HG03066 (cell line): ENCODE data around the gene DDX25.
"Not testable (repeated sequence)": the region's sequence is repeated elsewhere in the genome, so short reads cannot be mapped to it uniquely, and the experiment has no call there.

ENCODE experiments used
- ATAC-seq: cut with Tn5 transposase; IDR thresholded peaks from one replicate; pipeline ENCODE4 v1.9.1; 2021; ENCODE audit warnings: low read depth; ENCODE audit not compliant: unreplicated experiment

Gene DDX25

DNA sequence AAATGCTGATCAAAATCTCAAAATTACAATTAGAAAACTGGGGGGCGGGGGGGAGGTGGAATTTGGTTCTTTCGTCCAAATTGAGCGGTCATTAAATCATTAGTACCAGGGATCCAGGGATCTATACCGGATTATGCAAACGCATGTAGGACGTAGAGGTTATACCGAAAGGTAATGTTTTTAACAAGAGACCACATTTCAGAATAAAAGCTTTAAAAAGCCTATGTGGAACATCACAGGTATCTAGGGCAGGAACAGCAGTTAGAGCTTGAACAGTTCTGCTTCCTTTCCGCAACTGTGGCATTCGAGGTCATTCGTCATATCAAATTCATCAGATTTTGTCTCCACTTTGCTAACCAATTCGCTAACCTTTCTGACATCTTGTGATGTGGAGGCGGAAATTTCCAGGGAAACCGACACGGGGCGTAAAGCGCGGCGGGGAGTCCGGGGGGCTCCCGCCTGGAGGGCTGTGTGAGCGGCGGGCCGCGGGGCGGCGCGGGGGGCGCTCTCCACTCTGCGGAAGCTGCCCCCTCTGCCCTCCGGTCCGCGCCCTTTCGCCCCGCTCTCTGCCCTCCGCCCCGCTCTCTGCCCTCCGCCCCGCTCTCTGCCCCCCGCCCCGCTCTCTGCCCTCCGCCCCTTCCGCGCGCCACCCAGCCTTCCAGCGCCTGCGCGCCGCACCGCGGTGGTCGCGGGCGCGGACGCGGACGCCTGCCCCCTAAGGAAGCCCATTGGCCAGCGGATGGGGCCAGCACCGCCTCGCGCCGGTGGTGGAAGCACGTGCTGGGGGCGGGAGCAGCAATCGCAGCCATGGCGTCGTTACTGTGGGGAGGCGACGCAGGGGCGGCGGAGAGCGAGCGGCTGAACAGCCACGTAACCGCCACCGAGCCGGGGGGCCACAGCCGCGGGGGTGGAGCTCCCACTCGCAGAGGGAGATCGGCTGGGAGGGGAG lies at the start of gene DDX25:
Gene DDX25, plus strand, starts transcription at position 798 of the 949 bp plus-strand sequence. Its CDS starts 10 bp downstream, at position 808.
- no peak for ATAC-seq

DNA sequence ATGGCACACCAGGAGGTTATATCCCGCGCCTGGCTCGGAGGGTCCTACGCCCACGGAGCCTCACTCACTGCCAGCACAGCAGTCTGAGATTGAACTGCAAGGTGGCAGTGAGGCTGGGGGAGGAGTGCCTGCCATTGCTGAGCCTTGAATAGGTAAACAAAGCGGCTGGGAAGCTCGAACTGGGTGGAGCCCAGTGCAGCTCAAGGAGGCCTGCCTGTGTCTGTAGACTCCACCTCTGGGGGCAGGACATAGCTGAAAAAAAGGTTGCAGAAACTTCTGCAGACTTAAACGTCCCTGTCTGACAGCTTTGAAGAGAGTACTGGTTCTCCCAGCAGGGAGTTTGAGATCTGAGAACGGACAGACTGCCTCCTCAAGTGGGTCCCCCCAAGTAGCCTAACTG lies 46.6 kb upstream of the DDX25 start:
- not testable (repeated sequence) for ATAC-seq

DNA sequence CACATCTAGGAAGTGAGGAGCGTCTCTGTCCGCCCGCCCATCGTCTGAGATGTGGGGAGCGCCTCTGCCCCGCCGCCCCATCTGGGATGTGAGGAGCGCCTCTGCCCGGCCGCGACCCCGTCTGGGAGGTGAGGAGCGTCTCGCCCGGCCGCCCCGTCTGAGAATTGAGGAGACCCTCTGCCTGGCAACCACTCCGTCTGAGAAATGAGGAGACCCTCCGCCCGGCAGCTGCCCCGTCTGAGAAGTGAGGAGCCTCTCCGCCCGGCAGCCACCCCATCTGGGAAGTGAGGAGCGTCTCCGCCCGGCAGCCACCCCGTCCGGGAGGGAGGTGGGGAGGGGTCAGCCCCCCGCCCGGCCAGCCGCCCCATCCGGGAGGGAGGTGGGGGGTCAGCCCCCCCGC lies 41.5 kb upstream of the DDX25 start:
- not testable (repeated sequence) for ATAC-seq

DNA sequence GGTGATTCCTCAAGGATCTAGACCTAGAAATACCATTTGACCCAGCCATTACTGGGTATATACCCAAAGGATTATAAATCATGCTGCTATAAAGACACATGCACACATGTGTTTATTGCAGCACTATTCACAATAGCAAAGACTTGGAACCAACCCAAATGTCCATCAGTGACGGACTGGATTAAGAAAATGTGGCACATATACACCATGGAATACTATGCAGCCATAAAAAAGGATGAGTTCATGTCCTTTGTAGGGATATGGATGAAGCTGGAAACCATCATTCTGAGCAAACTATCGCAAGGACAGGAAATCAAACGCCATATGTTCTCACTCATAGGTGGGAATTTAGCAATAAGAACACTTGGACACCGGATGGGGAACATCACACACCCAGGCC lies 39.0 kb upstream of the DDX25 start:
- ATAC-seq: not testable (repeated sequence)

DNA sequence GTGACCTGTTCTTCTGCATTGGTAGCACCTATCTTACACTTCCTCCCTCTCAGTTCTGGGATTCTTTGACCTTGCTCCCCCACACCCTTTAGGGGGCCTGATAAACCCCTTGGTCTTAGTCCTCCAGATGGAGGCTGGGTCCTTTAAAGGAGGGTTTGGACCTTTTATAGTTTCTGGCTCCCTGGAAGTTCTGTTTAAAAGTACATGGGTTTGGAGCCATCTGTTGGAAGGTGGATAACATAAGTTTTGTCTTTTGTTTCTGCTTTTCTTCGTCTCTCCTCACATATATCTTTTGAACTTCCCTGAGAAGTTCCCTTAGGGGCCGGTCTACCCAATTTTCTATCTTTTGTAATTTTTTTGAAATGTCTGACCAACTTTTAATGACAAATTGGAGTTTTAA lies 34.8 kb upstream of the DDX25 start:
- ATAC-seq: no peak

DNA sequence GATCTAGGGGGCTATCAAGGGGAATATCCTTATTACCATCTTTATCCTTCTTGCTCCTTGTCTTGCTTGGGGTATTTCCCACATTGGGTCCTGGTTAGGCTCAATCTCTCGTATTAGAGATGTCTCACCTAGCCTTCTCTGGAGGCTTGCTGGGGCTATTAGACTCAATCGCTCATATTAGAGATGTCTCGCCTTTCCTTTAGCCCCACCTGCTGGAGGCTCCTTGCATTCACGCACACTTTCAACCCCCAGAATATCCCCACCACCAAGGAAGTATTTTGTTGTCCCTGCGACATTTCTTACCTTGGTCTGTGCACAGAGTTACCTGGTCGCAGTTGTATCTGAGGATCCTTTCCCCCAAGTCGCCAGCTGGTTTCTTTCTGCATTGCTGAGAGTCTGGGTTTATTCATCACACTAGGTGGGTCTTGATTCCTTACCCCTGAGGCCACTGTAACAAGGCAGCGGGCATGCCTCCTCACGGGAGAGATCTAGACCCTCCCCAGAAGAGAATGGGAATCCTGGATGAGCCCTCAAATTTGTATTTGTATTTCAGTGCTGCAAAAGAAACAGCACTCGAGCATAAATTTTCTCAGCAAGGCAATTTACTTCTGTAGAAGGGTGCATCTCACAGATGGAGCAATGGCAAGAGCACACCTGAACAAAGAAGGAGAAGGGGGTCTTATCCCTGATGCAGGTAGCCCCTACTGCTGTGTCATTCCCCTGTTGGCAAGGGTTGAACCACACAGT lies 32.7 kb upstream of the DDX25 start:
- ATAC-seq: no peak

DNA sequence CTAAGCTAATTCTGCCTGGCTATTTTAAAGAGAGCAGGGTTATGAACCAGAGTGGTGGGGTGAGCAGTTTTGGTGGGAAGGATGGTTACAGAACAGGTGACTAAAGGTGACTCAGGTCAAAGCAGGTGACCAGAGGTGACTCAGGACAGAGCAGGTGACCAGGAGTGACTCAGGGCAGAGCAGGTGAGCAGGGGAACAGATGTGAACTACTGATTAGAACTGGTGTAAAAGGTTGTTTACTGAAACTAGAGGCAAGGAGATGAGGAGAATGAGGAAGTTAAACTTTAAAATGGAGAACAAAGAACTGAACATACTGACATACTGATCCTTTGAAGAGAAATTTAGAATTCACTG lies 32.2 kb upstream of the DDX25 start:
- no peak for ATAC-seq

DNA sequence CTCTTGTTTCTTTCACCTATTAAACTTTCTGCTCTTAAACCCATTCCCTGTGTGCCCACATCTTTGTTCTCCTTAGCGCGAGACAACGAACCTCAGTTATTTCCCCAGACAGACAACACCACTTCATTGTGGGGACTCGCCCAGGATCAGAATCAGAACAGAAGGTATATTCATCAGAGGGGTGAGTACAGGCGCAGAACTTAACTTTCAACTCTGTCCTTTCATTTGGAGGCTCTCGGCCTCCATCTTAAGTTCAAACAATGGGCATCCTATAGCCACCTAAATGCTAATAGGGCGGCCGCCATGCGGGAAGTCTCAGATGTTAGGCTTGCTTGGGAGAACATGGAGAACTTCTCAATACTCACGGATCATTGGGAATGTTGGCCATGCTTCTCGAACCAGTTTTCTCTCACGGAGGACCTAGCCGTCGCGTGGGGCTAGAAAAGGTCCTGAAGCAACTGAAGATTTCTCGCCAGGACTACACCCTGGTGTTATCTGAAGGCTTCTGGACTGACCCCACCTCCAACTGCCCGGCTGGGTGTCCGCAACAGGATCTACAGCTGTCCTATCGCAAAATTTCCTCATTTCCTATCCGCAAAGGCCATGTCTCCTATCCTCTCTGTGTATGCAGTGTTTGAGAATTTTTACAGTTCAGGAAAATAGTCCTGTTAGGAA lies 30.3 kb upstream of the DDX25 start:
- ATAC-seq: no peak

DNA sequence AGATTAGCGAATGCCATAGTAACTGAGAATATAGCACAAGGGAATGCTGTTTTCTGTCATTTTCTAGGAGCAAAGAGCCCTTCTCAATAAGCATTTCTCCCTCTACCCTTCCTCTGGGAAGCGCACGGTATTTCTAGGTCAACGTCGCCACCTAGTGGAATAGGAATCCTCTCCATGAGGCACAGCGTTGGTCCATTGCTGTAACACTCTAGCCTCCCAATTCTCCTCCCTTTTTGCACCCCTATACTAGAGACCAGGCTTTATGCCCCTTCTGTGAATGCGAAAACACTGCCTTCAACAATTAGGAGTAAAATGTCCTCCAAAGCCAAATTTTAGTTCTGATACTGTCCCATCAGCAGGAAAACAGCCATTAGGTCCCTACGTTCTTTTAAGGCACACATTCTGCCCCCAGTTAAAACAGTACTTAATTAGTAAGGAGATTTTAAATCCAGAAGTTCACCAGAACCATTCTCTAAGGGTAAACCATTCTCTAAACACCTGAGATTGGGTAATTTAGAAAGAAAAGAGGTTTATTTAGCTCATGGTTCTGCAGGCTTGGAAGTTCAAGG lies 29.7 kb upstream of the DDX25 start:
- no peak for ATAC-seq

DNA sequence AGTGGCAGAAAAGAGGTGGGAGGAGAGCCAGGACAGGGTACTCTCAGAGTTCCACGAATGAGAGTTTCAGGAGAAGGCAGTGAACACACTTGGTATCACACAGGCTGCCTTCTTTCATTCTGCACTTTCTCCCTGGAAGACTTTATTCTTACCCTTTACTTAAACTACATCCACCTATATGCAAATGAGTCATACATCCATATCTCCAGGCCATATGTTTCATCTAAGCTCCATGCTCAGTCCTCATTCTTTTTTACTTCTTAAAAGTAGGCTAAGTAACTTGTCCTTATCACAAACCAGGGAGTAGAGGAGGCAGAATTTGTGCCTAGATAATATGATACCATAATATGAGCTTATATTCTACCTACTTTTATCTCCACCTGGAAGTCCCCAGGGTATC lies 23.0 kb upstream of the DDX25 start:
- no peak for ATAC-seq

DNA sequence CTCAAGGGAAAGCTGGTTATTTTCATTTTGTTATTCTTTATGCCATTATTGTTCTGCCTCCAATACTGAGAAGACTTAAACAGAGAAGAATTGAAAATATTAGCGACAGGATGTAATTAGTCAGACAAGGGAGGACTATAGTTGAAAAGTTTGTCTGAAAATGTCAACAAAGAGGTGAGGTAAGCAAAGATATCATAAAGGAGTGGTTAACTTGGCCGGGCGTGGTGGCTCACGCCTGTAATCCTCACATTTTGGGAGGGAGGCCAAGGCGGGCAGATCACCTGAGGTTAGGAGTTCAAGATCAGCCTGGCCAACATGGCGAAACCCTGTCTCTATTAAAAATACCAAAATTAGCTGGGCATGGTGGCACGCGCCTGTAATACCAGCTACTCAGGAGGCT lies 20.9 kb upstream of the DDX25 start:
- ATAC-seq: no peak

DNA sequence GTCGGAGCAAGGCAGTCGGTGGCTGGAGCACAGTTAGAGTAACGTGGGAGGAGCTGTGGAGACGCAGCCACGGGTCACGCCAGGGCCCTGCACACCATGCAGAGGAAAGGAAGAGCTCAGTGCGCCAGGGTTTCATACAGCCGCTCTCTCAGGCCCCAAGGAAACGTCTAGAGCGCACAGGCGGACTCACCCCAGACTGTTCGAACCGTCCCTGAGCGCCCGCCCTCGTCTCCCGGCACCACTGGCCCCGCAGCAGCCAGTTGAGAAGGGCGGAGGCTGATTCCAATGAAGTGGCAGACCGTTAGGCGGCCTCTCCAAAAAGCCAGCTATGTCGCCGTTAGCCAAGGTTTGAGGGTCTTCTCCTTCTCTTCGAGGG lies 17.3 kb upstream of the DDX25 start:
- ATAC-seq: peak; percentile 18

DNA sequence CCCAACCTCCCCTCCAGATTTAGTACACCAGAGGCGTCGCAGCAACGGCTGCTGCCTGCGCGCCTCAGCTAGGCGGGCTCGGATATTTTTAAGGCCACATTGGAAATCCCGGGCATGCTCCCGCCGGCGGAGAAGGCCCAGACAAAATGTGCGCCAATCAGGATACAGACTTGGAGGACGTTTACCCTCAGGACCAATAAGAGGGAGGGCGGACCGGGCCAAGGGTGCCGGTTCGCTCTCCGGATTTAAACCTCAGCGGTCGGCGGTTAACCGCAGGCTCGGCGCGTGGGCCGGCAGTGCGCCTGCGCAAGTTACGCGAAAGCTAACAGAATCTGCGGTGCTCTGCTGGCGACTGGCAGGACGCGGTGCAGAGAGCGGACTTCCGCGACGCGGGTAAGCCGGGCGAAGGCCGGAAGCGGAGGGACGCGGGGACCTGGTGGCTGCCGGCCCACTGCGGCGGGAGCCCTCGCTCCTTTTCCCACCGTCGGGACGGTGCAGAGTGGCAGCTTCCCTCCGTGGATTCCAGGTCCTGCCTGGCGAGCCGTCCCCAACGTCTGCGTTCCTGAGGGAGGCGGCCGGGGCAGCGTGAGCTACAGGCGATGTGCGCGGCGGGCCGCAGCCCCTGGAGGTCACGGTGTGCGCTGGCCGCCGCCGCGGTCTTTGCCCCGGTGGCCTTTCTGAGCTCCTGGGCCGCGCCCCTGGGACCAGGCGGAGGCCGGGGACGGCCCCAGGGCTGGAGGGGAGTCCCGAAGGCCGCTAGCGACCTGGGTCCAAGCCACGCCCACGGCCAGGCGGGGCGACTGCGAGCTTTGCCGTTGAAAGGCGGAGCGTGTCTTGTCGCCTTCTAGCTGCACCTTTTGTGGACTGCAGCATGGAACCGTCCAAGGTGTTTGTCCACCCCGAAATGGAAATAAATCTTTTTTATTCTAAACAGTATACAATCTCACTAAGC lies 16.7 kb upstream of the DDX25 start, which contains the start of gene HYLS1:
Gene HYLS1, plus strand, starts transcription at position 296 of the 952 bp plus-strand sequence. CDS start 11,701 bp downstream, outside the sequence.
- ATAC-seq: peak; percentile 85

DNA sequence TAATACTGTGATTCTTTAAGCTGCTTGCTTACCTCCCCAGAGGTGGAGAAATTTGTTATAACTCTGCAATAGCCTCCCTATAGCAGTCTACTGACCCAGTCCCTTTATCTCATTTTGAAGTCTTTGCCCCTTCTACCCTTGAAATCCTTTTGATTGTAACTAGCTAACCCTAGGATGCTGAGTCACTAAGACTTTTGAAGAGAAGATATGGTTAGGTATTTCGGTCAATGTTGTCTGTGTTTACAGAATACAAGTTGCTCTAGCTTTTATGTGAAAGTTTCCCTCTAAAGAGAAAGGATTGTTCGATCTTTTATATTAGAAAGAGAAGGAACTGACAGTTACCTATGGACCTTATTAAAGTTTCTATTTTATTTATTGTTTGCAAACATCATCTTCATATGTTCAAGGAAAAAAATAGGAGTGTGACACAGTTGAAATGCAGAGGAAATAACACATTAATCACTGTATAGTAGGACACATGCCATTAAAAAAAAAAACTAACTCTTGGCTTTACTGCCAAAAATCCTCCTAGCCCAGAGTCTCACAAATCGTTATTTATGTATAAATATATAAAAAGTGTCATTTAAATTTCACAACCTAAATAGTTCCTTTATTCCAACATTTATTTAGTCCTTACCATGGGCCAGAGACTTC lies 13.7 kb upstream of the DDX25 start:
- ATAC-seq: no peak

DNA sequence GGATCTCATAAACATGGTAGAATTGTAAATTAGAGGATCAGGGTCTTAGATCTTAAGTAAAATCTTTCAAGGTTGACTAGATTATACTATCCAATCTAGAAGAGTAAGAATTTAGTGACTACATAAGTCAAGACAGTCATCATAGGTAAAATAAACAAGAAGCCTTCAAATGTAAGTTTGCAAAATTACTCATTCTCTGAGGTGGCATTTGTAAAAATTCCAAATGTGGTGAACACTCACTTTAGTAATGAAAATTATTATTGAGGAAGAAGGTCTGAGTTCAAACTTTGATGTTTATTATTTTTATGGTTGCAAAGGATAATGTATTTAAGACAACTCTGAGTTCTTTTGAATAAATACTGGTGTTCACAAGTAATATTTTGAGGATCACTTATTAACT lies 12.2 kb upstream of the DDX25 start:
- no peak for ATAC-seq

DNA sequence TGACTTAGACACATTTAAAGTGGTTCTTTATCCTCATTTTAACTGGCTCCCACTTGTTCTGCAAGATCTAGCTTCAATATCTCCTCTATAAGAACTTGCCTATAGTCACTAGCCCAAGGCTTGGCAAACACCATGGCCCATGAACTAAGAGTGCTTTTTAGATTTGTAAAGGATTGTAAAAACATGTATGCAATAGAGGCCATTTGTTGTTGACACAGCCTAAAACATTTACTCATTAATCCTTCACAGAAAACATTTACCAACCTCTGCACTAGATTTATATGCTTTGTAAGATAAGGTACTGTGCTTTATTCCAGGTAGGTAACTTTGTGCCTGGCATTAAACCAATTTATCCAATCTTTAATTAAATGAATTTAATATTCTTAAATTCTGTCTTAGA lies 11.3 kb upstream of the DDX25 start:
- ATAC-seq: no peak

DNA sequence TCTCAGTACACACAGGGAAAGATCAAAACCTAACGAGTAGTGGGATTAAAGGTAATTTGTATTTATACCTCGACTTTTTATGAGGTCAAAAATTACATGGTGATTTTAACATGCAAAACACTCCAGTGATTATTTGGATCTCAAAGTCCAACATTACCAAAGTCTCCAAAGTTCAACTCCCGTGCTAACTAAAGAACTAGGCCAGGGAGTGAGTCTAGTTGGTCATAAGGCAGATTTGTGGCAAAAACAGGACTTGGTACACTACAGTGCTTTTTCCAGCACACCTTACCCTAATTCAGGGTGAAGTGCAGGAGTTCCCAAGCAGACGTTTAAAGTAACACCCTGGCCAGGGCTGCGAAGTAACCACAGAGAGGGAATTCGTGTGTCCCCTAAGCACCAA lies 2.4 kb upstream of the DDX25 start:
- no peak for ATAC-seq

DNA sequence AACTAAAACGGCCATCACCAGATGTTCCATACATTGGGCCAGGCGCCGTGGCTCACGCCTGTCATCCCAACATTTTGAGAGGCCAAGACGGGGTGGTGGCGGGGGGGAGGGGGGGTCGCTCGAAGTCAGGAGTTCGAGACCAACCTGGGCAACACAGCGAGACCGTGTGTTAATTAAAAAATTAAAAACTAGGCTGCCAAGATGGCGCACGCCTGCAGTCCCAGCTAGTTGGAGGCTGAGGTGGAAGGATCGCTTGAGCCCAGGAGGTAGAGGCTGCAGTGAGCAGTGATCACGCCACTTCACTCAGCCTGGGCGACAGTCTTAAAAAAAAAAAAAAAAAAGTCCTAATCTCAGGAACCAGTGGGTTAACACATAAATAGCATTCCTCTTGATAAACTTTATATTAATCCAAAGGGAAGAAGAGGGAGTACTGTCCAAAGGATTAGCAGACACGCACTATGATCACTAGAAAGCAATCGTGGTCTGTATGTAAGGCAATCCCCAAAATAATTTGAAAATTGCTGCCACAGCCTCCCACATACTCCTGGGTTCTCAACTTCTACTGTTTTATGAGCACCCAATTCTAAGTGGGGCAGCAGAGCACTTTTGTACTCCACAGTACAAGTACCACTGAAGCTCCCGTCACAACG lies 1.9 kb upstream of the DDX25 start:
- ATAC-seq: peak; percentile 21
